ENCODE data around the gene MAN2A1.

- no peak for TF ChIP-seq CTCF (IDR thresholded peaks at IDR 0.05)
- no peak for TF ChIP-seq POLR2A (IDR thresholded peaks at IDR 0.05)
- TF ChIP-seq POLR2AphosphoS5 (IDR thresholded peaks at IDR 0.05), result no peak
These were observed 158.4 kb downstream of the MAN2A1 start for GRCh38 chr5:109848130-109848529.
